22Rv1 (cell line): ENCODE measurements around the gene NADK2.

Experiments used
- H3K27ac ChIP-seq: fragments of 450-650 bp; 2 replicates; pipeline ENCODE4 v1.5.1; 2017
- CTCF ChIP-seq: fragments of 450-650 bp; IDR thresholded peaks from 2 replicates; pipeline ENCODE4 v1.5.1; 2017; ENCODE audit warnings: mild to moderate bottlenecking
- ZFX ChIP-seq: fragments of 450-650 bp; IDR thresholded peaks from 2 replicates; pipeline ENCODE4 v1.6.1; 2017; ENCODE audit warnings: antibody characterized with exemption, borderline replicate concordance

Gene NADK2

GRCh38 chr5:36244076-36244475 is 2.4 kb upstream of the NADK2 start:
- TF ChIP-seq CTCF (no peak), ZFX (no peak)
- peak overlapping the region; percentile 16; the same call in 1 of the 2 replicates for H3K27ac ChIP-seq

GRCh38 chr5:36243653-36244052 is 1.9 kb upstream of the NADK2 start:
- H3K27ac ChIP-seq: peak overlapping the region; percentile 16; the same call in 1 of the 2 replicates
- TF ChIP-seq ZFX (no peak), CTCF (no peak)

GRCh38 chr5:36242534-36243485 is 1.1 kb upstream of the NADK2 start:
- peak overlapping the region; percentile 94 for H3K27ac ChIP-seq
- TF ChIP-seq ZFX (no peak), CTCF (no peak)

- TF ChIP-seq CTCF: no peak
- no peak for TF ChIP-seq ZFX
- peak overlapping the region; percentile 94 for H3K27ac ChIP-seq
Observed at GRCh38 chr5:36240779-36241630, 720 bp downstream of the NADK2 start.

- H3K27ac ChIP-seq: peak overlapping the region; percentile 94
- TF ChIP-seq CTCF (no peak), ZFX (no peak)
Observed at GRCh38 chr5:36239370-36240293, 2.1 kb downstream of the NADK2 start.

GRCh38 chr5:36238502-36239295 is 3.0 kb downstream of the NADK2 start:
- TF ChIP-seq ZFX: no peak
- no peak for TF ChIP-seq CTCF
- H3K27ac ChIP-seq: peak overlapping the region; percentile 94
